GM19324 (cell line): ENCODE data around the gene ZNF529.

Experiments
- ATAC-seq: cut with Tn5 transposase; IDR thresholded peaks from one replicate; pipeline ENCODE4 v1.9.1; 2021; ENCODE audit warnings: mild to moderate bottlenecking, moderate library complexity; ENCODE audit not compliant: unreplicated experiment, low FRiP score

The ZNF529 gene

GRCh38 chr19:36514012-36514612, 59.0 kb downstream of the ZNF529 start:
- ATAC-seq, result no peak

GRCh38 chr19:36508325-36508724, 64.8 kb downstream of the ZNF529 start:
- no peak for ATAC-seq

GRCh38 chr19:36501973-36502372, 71.1 kb downstream of the ZNF529 start:
- no peak for ATAC-seq

GRCh38 chr19:36497001-36497400, 76.1 kb downstream of the ZNF529 start:
- ATAC-seq, result no peak
